Activated CD4-positive, alpha-beta T cell treated with anti-CD3 and anti-CD28 coated beads, Interleukin-2, Interleukin-6, amounts not matched to agents 100 ng/mL and 50 ng/mL, durations not matched to agents 16 hours and 8 hours (primary cell): ENCODE measurements around the gene SSX1.
"Not testable (repeated sequence)": the region's sequence is repeated elsewhere in the genome, so short reads cannot be mapped to it uniquely, and the experiment has no call there.

Experiments used
- DNase-seq: peaks from one replicate; pipeline ENCODE4 v3.0.0-alpha.2; 2020

SSX1 gene, protein sequence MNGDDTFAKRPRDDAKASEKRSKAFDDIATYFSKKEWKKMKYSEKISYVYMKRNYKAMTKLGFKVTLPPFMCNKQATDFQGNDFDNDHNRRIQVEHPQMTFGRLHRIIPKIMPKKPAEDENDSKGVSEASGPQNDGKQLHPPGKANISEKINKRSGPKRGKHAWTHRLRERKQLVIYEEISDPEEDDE

DNA sequence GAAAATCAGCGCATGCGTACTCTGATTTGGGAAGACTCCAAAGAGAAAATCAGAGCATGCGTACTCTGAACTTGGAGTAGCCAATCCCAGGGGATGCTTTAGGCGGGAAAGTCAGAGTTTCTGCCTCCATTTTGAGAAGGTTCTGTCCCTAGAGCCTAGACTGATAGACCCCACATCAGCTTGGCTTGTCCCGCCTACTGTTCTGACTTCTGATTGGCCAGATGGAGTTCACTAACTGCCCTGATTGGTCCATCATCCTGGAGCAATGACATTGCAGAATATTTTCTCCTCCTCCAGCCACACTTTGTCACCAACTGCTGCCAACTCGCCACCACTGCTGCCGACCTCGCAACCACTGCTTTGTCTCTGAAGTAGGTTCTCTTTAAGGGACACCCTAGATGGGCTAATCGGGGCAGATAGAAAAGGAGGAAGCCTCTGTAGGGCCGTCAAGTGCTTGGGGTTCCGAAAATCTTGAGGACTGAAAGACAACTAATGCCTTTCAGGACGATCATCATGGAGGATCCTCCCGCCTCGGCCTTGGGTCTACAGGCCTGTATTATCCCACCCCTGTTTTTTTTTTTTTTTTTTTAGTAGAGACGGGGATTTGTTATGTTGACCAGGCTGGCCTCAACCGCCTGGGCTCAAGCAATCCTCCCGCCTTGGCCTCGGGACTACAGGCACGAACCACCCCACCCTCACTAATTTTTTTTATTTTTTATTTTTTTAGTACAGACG lies at the start of gene SSX1:
Gene SSX1 (plus strand): TSS at position 331 of the 735 bp plus-strand sequence. CDS start 1,850 bp downstream, outside the sequence.
- not testable (repeated sequence) for DNase-seq

DNA sequence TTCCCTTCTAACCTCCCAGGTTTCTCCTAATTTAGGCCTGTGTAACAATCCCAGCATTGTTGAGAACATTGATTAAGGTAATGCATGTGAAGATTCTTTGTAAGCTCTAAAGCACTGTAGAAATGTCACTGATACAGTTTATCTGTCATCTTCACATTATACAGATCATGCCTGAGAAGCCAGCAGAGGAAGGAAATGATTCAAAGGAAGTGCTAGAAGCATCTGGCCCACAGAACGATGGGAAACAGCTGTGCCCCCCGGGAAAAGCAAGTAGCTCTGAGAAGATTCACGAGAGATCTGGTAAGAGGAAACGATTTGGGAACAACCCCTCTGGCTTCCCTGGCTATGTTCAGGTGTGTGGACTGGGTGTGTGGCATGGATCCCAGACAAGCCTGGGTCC lies 40.9 kb upstream of the SSX1 start:
- not testable (repeated sequence) for DNase-seq

DNA sequence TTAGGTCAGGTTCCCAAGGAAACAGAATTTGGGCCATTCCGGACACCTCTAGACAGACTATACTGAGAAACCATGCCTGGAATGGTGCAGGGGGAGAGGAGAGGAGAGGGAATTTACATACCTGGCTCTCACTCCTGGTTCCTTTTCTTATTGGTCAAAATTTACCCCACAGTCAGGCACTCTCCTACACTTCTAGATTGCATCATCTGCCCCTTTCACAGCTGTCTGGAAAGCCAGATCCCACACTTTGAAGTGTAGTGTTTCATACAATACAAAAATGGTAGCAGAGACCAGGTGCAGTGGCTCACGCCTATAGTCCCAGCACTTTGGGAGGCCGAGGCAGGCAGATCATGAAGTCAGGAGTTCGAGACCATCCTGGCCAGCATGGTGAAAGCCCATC lies 31.0 kb upstream of the SSX1 start:
- not testable (repeated sequence) for DNase-seq

DNA sequence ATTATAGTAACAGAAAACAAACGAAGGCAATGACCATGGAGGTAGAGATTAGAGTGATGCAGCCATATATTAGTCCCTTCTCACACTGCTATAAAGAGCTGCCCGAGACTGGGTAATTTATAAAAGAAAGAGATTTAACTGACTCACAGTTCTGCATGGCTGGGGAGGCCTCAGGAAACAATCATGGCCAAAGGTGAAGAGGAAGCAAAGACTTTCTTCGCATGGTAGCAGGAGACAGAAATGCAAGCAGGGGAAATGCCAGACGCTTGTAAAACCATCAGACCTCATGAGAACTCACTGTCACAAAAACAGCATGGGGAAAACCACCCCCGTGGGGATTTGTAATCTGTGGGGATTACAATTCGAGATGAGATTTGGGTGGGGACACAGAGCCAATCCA lies 2.2 kb upstream of the SSX1 start:
- not testable (repeated sequence) for DNase-seq

DNA sequence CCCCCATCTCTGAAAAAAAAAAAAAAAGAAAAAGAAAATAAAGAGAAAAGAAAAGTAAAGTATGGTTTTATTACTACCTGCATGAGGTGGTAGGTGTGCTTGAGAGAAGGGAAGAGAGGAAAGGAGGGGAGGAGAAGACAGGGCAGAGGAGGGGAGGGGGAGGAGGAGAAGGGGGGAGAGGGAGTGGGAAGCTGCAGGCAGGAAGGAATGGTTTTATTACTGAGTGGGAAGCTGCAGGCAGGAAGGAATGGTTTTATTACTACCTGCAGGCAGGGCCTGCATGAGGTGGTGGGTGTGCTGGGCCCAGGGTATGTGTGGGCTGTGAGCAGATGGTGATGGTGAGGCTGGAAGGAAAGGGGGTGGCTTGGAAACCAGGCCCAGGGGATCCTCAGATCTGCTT lies 19.2 kb downstream of the SSX1 start:
- not testable (repeated sequence) for DNase-seq

DNA sequence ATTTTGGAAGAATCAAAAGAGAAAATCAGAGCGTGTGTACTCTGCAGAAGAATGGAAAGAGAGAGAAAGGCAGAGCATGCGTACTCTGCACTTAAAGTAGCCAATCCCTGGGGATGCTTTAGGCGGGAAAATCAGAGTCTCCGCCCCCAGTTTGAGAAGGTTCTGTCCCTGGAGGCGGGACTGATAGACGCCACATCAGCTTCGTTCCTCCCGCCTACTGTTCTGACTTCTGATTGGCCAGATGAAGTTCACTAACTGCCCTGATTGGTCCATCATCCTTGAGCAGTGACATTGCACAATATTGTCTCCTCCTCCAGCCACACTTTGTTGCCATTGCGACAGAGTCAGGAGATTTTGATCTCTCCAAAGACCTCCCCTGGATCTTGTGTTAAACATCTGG lies 23.8 kb downstream of the SSX1 start:
- no peak for DNase-seq

DNA sequence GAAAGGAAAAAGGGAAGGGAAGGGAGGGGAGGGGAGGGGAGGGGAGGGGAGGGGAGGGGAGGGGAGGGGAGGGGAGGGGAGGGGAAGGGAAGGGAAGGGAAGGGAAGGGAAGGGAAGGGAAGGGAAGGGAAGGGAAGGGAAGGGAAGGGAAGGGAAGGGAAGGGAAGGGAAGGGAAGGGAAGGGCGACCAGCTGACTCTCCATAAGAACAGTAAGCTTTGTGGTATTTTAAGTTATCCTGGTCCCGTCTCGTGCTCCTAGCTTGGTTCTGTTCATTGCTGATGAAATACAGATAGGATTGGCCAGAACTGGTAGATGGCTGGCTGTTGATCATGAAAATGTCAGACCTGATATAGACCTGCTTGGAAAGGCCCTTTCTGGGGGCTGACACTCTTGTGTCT lies 25.5 kb downstream of the SSX1 start:
- DNase-seq, result not testable (repeated sequence)

DNA sequence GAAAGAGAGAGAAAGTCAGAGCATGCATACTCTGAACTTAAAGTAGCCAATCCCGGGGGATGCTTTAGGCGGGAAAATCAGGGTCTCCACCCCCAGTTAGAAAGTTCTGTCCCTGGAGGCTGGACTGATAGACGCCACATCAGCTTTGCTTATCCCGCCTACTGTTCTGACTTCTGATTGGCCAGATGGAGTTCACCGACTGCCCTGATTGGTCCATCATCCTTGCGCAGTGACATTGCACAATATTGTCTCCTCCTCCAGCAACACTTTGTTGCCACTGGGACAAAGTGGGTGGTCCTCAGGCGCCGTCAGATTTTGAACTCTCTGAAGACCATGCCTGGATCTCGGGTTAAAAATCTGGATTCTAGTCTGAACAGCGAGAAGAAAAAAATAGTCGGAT lies 51.0 kb downstream of the SSX1 start:
- DNase-seq, result no peak

DNA sequence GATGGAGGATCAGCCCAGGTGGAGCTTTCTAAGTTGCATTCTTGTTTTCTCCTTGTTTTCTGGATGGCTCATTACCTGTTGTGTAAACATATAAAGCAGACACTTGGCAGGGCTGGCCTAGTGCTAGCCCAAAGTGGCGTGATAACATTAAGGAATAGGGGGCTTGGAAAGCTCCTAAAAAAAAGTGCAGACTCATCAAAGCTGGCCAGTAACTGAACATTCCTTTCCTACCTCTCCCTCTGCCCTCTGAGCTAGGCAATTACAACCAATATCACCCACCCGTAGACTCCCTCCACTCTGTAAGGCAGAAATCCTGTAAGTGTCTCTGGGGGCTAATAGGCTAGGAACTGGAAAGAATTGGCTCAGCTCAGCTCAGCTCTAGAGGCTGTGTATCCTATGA lies 58.8 kb downstream of the SSX1 start:
- DNase-seq, result not testable (repeated sequence)
